Measurements from ENCODE around the gene MAP2K5. TPM values are rescaled to one million over a fixed set of nuclear protein-coding genes. Genes with fewer than 3 reads are reported as not detected.

Gene MAP2K5
- total RNA-seq, 1 donor from 2014 or later: 25.5 TPM

DNA sequence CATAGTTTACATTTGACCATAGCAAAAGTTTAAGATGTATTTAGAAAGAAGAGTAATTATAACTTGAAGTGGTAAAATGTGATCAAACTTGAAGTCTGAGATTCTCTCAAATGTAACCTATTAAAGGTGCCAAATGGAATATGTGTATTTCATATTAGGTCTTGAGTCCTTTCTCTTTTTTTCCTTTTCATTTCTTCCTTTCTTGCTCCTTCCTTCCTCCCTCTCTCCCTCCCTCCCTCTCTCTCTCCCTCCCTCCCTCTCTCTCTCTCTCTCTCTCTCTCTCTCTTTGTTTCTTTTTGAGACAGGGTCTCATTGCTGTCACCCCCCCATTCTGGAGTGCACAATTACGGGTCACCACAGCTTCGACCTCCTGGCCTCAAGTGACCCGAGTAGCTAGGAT, 47.7 kb downstream of the MAP2K5 start:
- Histone ChIP-seq H3K4me3 (no peak overlapping the region), H3K36me3 (peaks cover 43% of the 10 kb centered on the region), H3K27me3 (ENCODE audit: low read depth) (no peaks in the 10 kb centered on the region), H3K27ac (no peak overlapping the region), H3K9me3 (no peaks in the 10 kb centered on the region), H3K4me1 (no peaks in the 10 kb centered on the region)
- DNase-seq: no peak
- intact Hi-C loops (cut with DNase I): no loop called here
- TF ChIP-seq CTCF (IDR thresholded peaks at IDR 0.05): no peak
- ATAC-seq: no peak

GRCh38 chr15:67592245-67592644, 49.7 kb downstream of the MAP2K5 start:
- no peaks in the 10 kb centered on the region for H3K4me1 ChIP-seq
- intact Hi-C loops (cut with DNase I): no loop called here
- H3K27ac ChIP-seq: no peak overlapping the region
- peaks cover 43% of the 10 kb centered on the region for H3K36me3 ChIP-seq
- ATAC-seq: no peak
- H3K9me3 ChIP-seq: no peaks in the 10 kb centered on the region
- H3K27me3 ChIP-seq (ENCODE audit: low read depth): no peaks in the 10 kb centered on the region
- no peak for DNase-seq
- no peak for TF ChIP-seq CTCF (IDR thresholded peaks at IDR 0.05)
- H3K4me3 ChIP-seq: no peak overlapping the region

- H3K9me3 ChIP-seq: no peaks in the 10 kb centered on the region
- no peak for DNase-seq
- H3K4me3 ChIP-seq: no peak overlapping the region
- no peaks in the 10 kb centered on the region for H3K27me3 ChIP-seq (ENCODE audit: low read depth)
- H3K4me1 ChIP-seq: no peaks in the 10 kb centered on the region
- intact Hi-C loops (cut with DNase I): no loop called here
- peaks cover 36% of the 10 kb centered on the region for H3K36me3 ChIP-seq
- ATAC-seq: no peak
- H3K27ac ChIP-seq: no peak overlapping the region
- TF ChIP-seq CTCF (IDR thresholded peaks at IDR 0.05): no peak
Measured at GRCh38 chr15:67593562-67593961, 51.1 kb downstream of the MAP2K5 start.

DNA sequence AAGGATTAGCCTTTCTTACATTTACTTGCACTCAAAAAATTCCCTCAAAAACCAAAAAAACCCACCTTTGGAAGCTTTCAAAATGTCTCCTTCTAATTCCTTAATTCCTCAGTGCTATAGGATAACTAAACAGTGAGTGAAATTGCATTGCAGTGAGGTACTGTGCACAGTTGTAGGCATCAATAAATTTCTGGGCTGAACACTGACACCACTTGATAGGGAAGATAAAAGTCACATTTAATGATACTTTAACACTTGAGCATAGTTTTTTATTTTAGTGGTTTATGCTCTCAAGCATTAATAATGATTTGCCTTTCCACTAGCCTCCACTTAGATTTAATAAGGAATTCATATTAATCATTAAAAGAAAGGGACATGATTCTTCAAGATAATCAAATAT, 52.3 kb downstream of the MAP2K5 start:
- TF ChIP-seq CTCF (IDR thresholded peaks at IDR 0.05): no peak
- no peak for DNase-seq
- Histone ChIP-seq H3K4me3 (no peak overlapping the region), H3K27ac (no peak overlapping the region), H3K27me3 (ENCODE audit: low read depth) (no peaks in the 10 kb centered on the region), H3K4me1 (no peaks in the 10 kb centered on the region), H3K9me3 (no peaks in the 10 kb centered on the region), H3K36me3 (peaks cover 32% of the 10 kb centered on the region)
- ATAC-seq: no peak
- intact Hi-C loops (cut with DNase I): no loop called here

GRCh38 chr15:67595572-67595971, 53.1 kb downstream of the MAP2K5 start:
- no peak for TF ChIP-seq CTCF (IDR thresholded peaks at IDR 0.05)
- intact Hi-C loops (cut with DNase I): no loop called here
- Histone ChIP-seq H3K36me3 (peaks cover 34% of the 10 kb centered on the region), H3K4me3 (no peak overlapping the region), H3K9me3 (no peaks in the 10 kb centered on the region), H3K27ac (no peak overlapping the region), H3K4me1 (no peaks in the 10 kb centered on the region), H3K27me3 (ENCODE audit: low read depth) (no peaks in the 10 kb centered on the region)
- no peak for DNase-seq
- no peak for ATAC-seq

GRCh38 chr15:67601073-67601472, 58.6 kb downstream of the MAP2K5 start:
- no peak for DNase-seq
- no peak for ATAC-seq
- intact Hi-C loops (cut with DNase I): no loop called here
- H3K4me3 ChIP-seq: no peak overlapping the region
- no peak overlapping the region for H3K27ac ChIP-seq
- H3K27me3 ChIP-seq (ENCODE audit: low read depth): no peaks in the 10 kb centered on the region
- no peak for TF ChIP-seq CTCF (IDR thresholded peaks at IDR 0.05)
- H3K4me1 ChIP-seq: no peaks in the 10 kb centered on the region
- H3K36me3 ChIP-seq: peaks cover 31% of the 10 kb centered on the region
- no peaks in the 10 kb centered on the region for H3K9me3 ChIP-seq
